GM12878 (cell line): ENCODE results near the gene ACADL.

Experiments
- EZH2 ChIP-seq: IDR thresholded peaks from 2 replicates; pipeline ENCODE4 v1.6.1; 2012; ENCODE audit warnings: low read depth, mild to moderate bottlenecking, control low read depth, inconsistent platforms, low read length, borderline replicate concordance; ENCODE audit not compliant: control insufficient read depth
- FOS ChIP-seq: IDR thresholded peaks from 3 replicates; pipeline ENCODE4 v1.6.1; 2011; ENCODE audit warnings: borderline replicate concordance; ENCODE audit not compliant: insufficient read length; ENCODE audit errors: extremely low read depth
- POLR2A ChIP-seq: IDR thresholded peaks from 2 replicates; pipeline ENCODE4 v1.6.1; 2011; ENCODE audit warnings: low read depth, mild to moderate bottlenecking, low read length
- RBBP5 ChIP-seq: fragments of 200-600 bp; sonication (generic); conservative IDR thresholded peaks from 2 replicates; pipeline ENCODE4 v1.6.1; 2016
- SUZ12 ChIP-seq: fragments of 200-600 bp; sonication (generic); IDR thresholded peaks from one replicate; pipeline ENCODE4 v1.6.1; 2018; ENCODE audit warnings: antibody characterized with exemption, mild to moderate bottlenecking; ENCODE audit not compliant: unreplicated experiment
- TF ChIP-seq, protein P1 (sequence below), 3 experiments: IDR thresholded peaks in 2 of 3; conservative IDR thresholded peaks in 1 of 3; 2 replicates each; pipeline ENCODE4 v1.5.1; 2011; ENCODE audit warnings: low read depth in 3 of 3, low read length in 3 of 3, mild to moderate bottlenecking in 3 of 3, control low read depth in 2 of 3, moderate library complexity in 2 of 3, inconsistent platforms in 1 of 3, mixed read lengths in 1 of 3; ENCODE audit not compliant: control insufficient read depth in 2 of 3, insufficient read depth in 1 of 3; ENCODE audit errors: extremely low read depth in 1 of 3
- TF ChIP-seq, protein P2 (sequence below): IDR thresholded peaks from 2 replicates; pipeline ENCODE4 v1.6.1; 2012; ENCODE audit warnings: low read depth, low read length, improper control_type of control experiment
- TF ChIP-seq, protein P3 (sequence below): IDR thresholded peaks from 2 replicates; pipeline ENCODE4 v1.6.1; 2012; ENCODE audit warnings: low read length, inconsistent platforms
- TF ChIP-seq, protein P4 (sequence below): fragments of 450-650 bp; IDR thresholded peaks from 2 replicates; pipeline ENCODE4 v1.6.1; 2017; ENCODE audit warnings: mild to moderate bottlenecking, moderate library complexity
- TF ChIP-seq, protein P5 (sequence below): fragments of 150-350 bp; IDR thresholded peaks from 2 replicates; pipeline ENCODE4 v1.6.1; 2016; ENCODE audit warnings: low read depth, low read length
- TF ChIP-seq, protein P6 (sequence below): fragments of 450-650 bp; IDR thresholded peaks from 2 replicates; pipeline ENCODE4 v1.6.1; 2016; ENCODE audit warnings: mild to moderate bottlenecking

DNA sequence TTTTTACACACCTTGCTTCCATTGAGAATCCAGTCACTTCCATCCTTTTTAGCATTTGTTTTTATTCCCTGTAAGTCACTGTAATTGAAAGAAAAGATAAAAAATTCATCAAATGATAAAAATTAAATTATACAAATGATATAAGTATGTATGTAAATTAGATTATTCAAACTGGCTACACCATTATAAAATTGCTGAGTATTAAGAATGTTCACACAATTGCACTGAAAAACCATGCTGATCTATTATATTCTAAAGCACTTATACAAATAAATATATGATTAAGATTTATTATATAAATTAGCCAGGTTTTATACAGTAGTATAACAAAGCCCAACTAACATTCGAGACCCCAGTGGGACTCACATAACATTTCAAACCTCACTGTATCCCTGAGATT lies 15.1 kb downstream of the ACADL start:
- TF ChIP-seq POLR2A (no peak), RBBP5 (no peak), FOS (no peak), SUZ12 (no peak), EZH2 (no peak)
- TF ChIP-seq, protein P1, sequence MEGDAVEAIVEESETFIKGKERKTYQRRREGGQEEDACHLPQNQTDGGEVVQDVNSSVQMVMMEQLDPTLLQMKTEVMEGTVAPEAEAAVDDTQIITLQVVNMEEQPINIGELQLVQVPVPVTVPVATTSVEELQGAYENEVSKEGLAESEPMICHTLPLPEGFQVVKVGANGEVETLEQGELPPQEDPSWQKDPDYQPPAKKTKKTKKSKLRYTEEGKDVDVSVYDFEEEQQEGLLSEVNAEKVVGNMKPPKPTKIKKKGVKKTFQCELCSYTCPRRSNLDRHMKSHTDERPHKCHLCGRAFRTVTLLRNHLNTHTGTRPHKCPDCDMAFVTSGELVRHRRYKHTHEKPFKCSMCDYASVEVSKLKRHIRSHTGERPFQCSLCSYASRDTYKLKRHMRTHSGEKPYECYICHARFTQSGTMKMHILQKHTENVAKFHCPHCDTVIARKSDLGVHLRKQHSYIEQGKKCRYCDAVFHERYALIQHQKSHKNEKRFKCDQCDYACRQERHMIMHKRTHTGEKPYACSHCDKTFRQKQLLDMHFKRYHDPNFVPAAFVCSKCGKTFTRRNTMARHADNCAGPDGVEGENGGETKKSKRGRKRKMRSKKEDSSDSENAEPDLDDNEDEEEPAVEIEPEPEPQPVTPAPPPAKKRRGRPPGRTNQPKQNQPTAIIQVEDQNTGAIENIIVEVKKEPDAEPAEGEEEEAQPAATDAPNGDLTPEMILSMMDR (IDR thresholded peaks at IDR 0.05 in 2 of 3, conservative IDR thresholded peaks at IDR 0.05 in 1 of 3; ENCODE audit: control insufficient read depth in 2 of 3, extremely low read depth in 1 of 3, insufficient read depth in 1 of 3, low read depth in 3 of 3, low read length in 3 of 3) = no peak
- TF ChIP-seq, protein P2, sequence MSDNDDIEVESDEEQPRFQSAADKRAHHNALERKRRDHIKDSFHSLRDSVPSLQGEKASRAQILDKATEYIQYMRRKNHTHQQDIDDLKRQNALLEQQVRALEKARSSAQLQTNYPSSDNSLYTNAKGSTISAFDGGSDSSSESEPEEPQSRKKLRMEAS = no peak
- TF ChIP-seq, protein P3, sequence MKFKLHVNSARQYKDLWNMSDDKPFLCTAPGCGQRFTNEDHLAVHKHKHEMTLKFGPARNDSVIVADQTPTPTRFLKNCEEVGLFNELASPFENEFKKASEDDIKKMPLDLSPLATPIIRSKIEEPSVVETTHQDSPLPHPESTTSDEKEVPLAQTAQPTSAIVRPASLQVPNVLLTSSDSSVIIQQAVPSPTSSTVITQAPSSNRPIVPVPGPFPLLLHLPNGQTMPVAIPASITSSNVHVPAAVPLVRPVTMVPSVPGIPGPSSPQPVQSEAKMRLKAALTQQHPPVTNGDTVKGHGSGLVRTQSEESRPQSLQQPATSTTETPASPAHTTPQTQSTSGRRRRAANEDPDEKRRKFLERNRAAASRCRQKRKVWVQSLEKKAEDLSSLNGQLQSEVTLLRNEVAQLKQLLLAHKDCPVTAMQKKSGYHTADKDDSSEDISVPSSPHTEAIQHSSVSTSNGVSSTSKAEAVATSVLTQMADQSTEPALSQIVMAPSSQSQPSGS = no peak
- TF ChIP-seq, protein P4, sequence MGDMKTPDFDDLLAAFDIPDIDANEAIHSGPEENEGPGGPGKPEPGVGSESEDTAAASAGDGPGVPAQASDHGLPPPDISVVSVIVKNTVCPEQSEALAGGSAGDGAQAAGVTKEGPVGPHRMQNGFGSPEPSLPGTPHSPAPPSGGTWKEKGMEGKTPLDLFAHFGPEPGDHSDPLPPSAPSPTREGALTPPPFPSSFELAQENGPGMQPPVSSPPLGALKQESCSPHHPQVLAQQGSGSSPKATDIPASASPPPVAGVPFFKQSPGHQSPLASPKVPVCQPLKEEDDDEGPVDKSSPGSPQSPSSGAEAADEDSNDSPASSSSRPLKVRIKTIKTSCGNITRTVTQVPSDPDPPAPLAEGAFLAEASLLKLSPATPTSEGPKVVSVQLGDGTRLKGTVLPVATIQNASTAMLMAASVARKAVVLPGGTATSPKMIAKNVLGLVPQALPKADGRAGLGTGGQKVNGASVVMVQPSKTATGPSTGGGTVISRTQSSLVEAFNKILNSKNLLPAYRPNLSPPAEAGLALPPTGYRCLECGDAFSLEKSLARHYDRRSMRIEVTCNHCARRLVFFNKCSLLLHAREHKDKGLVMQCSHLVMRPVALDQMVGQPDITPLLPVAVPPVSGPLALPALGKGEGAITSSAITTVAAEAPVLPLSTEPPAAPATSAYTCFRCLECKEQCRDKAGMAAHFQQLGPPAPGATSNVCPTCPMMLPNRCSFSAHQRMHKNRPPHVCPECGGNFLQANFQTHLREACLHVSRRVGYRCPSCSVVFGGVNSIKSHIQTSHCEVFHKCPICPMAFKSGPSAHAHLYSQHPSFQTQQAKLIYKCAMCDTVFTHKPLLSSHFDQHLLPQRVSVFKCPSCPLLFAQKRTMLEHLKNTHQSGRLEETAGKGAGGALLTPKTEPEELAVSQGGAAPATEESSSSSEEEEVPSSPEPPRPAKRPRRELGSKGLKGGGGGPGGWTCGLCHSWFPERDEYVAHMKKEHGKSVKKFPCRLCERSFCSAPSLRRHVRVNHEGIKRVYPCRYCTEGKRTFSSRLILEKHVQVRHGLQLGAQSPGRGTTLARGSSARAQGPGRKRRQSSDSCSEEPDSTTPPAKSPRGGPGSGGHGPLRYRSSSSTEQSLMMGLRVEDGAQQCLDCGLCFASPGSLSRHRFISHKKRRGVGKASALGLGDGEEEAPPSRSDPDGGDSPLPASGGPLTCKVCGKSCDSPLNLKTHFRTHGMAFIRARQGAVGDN = no peak
- TF ChIP-seq, protein P5, sequence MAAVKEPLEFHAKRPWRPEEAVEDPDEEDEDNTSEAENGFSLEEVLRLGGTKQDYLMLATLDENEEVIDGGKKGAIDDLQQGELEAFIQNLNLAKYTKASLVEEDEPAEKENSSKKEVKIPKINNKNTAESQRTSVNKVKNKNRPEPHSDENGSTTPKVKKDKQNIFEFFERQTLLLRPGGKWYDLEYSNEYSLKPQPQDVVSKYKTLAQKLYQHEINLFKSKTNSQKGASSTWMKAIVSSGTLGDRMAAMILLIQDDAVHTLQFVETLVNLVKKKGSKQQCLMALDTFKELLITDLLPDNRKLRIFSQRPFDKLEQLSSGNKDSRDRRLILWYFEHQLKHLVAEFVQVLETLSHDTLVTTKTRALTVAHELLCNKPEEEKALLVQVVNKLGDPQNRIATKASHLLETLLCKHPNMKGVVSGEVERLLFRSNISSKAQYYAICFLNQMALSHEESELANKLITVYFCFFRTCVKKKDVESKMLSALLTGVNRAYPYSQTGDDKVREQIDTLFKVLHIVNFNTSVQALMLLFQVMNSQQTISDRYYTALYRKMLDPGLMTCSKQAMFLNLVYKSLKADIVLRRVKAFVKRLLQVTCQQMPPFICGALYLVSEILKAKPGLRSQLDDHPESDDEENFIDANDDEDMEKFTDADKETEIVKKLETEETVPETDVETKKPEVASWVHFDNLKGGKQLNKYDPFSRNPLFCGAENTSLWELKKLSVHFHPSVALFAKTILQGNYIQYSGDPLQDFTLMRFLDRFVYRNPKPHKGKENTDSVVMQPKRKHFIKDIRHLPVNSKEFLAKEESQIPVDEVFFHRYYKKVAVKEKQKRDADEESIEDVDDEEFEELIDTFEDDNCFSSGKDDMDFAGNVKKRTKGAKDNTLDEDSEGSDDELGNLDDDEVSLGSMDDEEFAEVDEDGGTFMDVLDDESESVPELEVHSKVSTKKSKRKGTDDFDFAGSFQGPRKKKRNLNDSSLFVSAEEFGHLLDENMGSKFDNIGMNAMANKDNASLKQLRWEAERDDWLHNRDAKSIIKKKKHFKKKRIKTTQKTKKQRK = no peak
- TF ChIP-seq, protein P6, sequence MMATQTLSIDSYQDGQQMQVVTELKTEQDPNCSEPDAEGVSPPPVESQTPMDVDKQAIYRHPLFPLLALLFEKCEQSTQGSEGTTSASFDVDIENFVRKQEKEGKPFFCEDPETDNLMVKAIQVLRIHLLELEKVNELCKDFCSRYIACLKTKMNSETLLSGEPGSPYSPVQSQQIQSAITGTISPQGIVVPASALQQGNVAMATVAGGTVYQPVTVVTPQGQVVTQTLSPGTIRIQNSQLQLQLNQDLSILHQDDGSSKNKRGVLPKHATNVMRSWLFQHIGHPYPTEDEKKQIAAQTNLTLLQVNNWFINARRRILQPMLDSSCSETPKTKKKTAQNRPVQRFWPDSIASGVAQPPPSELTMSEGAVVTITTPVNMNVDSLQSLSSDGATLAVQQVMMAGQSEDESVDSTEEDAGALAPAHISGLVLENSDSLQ = no peak
